HG03139 (cell line): Measurements from ENCODE around the gene TTLL13.
"Not testable (repeated sequence)": the region's sequence is repeated elsewhere in the genome, so short reads cannot be mapped to it uniquely, and the experiment has no call there.

Source experiments
- ATAC-seq: cut with Tn5 transposase; IDR thresholded peaks from one replicate; pipeline ENCODE4 v1.9.1; 2021; ENCODE audit not compliant: unreplicated experiment

TTLL13 gene

GRCh38 chr15:90233387-90234095 lies 15.8 kb upstream of the TTLL13 start, which contains the start of gene CIB1:
Gene CIB1, minus strand, starts transcription at chr15:90233941. Its CDS starts 56 bp downstream, at chr15:90233885.
- ATAC-seq: peak; percentile 80

DNA sequence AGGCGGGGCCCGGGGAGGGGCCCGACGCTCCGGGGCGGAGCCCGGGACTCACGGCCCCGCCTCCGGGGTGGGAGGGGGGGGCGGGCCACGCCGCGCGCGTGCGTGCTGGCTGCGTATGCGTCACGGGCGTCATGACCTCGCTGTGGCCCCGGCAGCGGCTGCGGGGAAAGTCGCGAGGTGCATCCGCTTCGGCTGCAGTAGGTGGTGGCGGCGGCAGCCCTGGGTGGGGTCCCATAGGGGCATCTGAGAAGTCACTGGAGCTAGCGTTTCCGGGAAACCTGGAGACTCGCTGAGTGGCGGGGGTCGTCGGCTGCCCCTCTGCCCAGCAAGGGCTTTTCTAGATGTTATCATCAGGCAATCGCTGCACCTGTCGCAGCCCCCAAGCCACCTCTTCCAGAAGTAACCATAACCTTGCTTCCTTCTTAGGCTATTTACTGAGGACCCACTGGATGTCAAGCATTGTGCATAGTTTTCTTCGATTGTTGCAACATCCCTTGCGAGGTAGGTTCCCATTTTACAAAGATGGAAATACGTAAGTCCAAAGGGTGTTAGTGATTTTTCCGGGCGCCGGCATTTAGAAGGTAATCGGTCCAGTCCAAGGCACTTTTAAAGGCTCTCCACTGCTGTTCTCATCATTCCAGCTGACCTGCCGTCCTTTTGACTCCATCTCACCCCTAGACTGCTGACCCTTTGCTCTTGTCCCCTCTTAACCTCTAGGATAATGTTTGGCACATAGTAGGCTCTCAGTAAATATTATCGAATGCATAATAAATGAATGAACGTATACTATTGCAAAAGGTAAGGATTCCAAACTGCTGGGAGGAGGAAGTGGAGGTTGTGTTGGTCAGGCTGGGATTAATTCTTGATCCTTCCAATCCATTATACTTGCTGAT lies 15.0 kb upstream of the TTLL13 start, which contains the start of gene GDPGP1:
Gene GDPGP1, plus strand, starts transcription at position 114 of the 893 bp plus-strand sequence. CDS start 6,700 bp downstream, outside the sequence.
- no peak for ATAC-seq

GRCh38 chr15:90239371-90239770 lies 10.0 kb upstream of the TTLL13 start:
- ATAC-seq: no peak

- no peak for ATAC-seq
Observed at GRCh38 chr15:90240856-90241255, 8.5 kb upstream of the TTLL13 start.

GRCh38 chr15:90241343-90242192 lies 7.8 kb upstream of the TTLL13 start:
- ATAC-seq: no peak

GRCh38 chr15:90243943-90244639 lies 5.3 kb upstream of the TTLL13 start:
- ATAC-seq: no peak

DNA sequence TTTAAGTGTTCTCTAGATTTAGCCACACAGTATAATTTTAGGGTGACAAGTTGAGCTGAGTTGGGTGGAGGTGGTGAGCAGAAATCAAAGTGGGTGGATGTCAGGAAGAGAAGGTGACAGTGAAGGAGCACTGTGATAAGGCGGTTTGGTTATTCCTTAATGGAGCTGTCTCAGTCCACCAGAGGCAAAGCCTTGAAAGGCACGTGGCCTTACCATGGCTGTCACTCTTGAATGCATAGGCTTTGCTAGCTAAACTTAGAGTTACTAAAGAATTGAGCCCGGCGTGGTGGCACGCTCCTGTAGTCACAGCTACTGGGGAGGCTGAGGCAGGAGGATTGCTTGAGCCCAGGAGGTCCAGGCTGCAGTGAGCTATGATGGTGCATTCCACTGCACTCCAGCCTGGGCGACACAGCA lies 560 bp upstream of the TTLL13 start:
- no peak for ATAC-seq

DNA sequence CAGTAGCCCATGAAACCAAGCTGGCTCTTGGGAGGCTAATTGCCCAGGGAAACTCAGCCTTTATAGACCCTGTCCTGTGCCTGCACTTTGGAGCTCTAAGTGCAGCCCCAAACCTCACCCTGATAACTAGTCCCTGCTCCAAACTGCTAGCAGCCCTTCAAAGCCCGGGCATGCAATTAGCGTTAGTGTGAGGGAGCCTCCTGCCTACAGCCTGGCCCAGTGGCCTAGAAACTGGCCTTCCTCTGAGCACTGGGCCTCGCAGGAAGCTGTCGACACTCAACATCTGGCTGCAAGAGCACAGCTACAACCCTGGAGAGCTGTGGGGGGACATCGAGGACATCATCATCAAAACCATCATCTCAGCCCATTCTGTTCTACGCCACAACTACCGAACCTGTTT lies 8.4 kb downstream of the TTLL13 start:
- no peak for ATAC-seq

- peak; percentile 55 for ATAC-seq
Observed at GRCh38 chr15:90259524-90259923, 10.2 kb downstream of the TTLL13 start.

GRCh38 chr15:90260731-90261130 lies 11.4 kb downstream of the TTLL13 start:
- ATAC-seq: not testable (repeated sequence)

GRCh38 chr15:90261811-90262210 lies 12.5 kb downstream of the TTLL13 start:
- no peak for ATAC-seq

DNA sequence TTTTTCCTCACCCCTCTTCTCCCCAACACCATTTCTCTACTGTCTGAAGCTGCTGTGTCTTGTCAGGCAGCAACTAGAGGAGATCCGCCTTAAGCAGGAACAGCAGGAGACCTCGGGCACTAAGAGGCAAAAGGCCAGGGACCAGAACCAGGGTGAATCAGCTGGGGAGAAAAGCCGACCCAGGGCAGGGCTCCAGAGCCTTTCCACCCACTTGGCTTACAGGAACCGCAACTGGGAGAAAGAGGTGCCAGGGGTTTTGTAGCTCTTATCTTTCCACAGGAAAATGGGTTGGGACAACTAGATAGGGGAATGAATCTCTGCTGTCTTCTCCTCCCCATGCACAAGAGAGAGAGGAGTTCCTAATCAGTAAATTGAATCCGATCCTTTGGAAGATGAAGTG lies 13.1 kb downstream of the TTLL13 start:
- no peak for ATAC-seq

DNA sequence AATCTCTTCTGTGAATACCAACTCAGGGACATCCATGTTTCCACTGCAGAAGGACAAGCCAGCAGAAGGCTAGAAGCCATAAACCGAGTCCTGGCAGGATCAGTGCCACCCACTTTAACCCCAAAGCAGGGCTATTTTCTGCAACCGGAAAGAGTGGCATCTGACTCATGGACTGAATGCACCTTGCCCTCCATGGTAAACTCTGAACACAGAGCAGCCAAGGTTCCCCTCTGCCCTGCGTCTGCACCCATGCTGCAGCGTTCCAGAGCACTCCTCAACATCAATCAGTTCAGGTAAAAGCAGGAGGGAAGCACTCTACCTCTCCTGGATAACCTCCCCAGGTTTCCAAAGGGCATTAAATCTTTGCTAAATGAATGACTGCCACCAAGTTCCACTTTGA lies 15.3 kb downstream of the TTLL13 start:
- ATAC-seq: no peak

GRCh38 chr15:90265271-90266060 lies 16.1 kb downstream of the TTLL13 start, which contains the start of gene NGRN:
Gene NGRN, plus strand, starts transcription at chr15:90265672. Its CDS starts 41 bp downstream, at chr15:90265713.
- ATAC-seq: peak; percentile 86

DNA sequence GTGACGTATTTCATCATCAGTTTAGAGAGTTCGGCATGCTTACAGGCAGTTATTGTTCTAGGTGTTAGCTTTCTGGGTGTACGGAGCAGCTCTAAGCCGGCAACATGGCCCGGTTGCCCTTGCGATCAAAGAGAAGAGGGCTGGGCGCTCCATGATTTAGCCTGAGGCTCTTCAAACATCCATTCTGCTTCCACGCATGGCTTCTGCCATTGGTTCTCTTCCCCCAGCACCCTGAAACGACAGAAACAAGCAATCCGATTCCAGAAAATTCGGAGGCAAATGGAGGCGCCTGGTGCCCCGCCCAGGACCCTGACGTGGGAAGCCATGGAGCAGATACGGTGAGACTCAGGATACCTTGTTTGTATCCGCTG lies 16.7 kb downstream of the TTLL13 start:
- ATAC-seq: no peak

DNA sequence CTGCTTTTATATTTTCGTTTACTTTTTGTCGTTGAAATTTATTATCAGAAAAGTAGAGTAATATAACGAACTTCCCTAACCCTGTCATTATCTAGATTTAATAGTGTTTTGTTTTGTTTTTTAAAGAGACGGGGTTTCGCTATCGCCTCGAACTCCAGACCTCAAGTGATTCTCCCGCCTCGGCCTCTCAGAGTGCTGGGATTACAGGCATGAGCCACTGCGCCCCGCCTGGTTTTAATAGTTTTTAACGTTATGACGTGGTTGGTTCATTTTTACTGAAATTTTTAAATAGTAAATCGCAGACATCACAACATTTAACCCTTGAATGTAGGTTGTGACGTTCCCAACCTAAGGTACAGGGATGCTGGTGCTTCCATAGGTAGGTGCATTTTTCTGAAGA lies 17.1 kb downstream of the TTLL13 start:
- ATAC-seq: no peak

- no peak for ATAC-seq
Observed at GRCh38 chr15:90268415-90268814, 19.1 kb downstream of the TTLL13 start.

GRCh38 chr15:90270502-90271150 lies 21.3 kb downstream of the TTLL13 start:
- no peak for ATAC-seq
